ENCODE data around the gene OTUD7B. TPM values are rescaled to one million over a fixed set of nuclear protein-coding genes. Genes with fewer than 3 reads are reported as not detected.
A peak's percentile ranks its signal among the peaks of the same experiment; 100 is the strongest.

Gene OTUD7B
- total and polyA plus RNA-seq, 9 of the 15 experiments (the other 6 are each of a cell fraction or from before 2014, with no cell fraction given): 0.96 to 18.8 (median 7.4) TPM

GRCh38 chr1:149888247-149888998 is 122.1 kb downstream of the OTUD7B start (continued):
- TF ChIP-seq, protein P1, sequence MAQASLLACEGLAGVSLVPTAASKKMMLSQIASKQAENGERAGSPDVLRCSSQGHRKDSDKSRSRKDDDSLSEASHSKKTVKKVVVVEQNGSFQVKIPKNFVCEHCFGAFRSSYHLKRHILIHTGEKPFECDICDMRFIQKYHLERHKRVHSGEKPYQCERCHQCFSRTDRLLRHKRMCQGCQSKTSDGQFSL (CRISPR knock-in tag; IDR thresholded peaks at IDR 0.05): no peak
- TF ChIP-seq, protein P1 (tag; IDR thresholded peaks at IDR 0.05): no peak
- no peak for TF ChIP-seq POLR2A (conservative IDR thresholded peaks at IDR 0.05)
- no peak for TF ChIP-seq MTA3 (IDR thresholded peaks at IDR 0.05; ENCODE audit: borderline replicate concordance)
- peak; percentile 77 for TF ChIP-seq ZNF589 (CRISPR knock-in tag; IDR thresholded peaks at IDR 0.05; ENCODE audit: low read depth)
- TF ChIP-seq ZNF609 (CRISPR knock-in tag; IDR thresholded peaks at IDR 0.05; ENCODE audit: borderline replicate concordance): 0 out of 2 replicates have a peak, but pooled peaks have one; percentile 58
- peak in 1 of 2 experiments; percentile 16; a peak in 1 of 3 replicates for TF ChIP-seq CBX3 (IDR thresholded peaks at IDR 0.05; ENCODE audit: borderline replicate concordance in 1 of 2, low read length in 2 of 2)
- no peak for TF ChIP-seq ZZZ3 (IDR thresholded peaks at IDR 0.05)
- TF ChIP-seq MAX (CRISPR knock-in tag; IDR thresholded peaks at IDR 0.05): peak; percentile 58; the same call in 1 of the 2 replicates
- TF ChIP-seq ZNF785 (CRISPR knock-in tag; IDR thresholded peaks at IDR 0.05): no peak
- 0 out of 2 replicates have a peak, but pooled peaks have one; percentile 35 for TF ChIP-seq BACH1 (tag; IDR thresholded peaks at IDR 0.05)
- TF ChIP-seq ZFPM2 (CRISPR knock-in tag; IDR thresholded peaks at IDR 0.05): peak; percentile 71; the same call in 1 of the 2 replicates
- TF ChIP-seq MCM3 (IDR thresholded peaks at IDR 0.05): no peak
- TF ChIP-seq TFAM (CRISPR knock-in tag; conservative IDR thresholded peaks at IDR 0.05): no peak
- TF ChIP-seq NCOA1 (IDR thresholded peaks at IDR 0.05; ENCODE audit: low read depth): 0 out of 2 replicates have a peak, but pooled peaks have one; percentile 10
- no peak for TF ChIP-seq BRF2 (IDR thresholded peaks at IDR 0.05; ENCODE audit: borderline replicate concordance, insufficient read depth, insufficient read length)
- TF ChIP-seq HBP1 (CRISPR knock-in tag; IDR thresholded peaks at IDR 0.05): peak; percentile 35; the same call in 1 of the 2 replicates
- TF ChIP-seq ZNF655 (CRISPR knock-in tag; IDR thresholded peaks at IDR 0.05): no peak

Measured in K562 (cell line).